KMS-11 (cell line): ENCODE data around the gene RPL23.

Experiments
- H2AFZ ChIP-seq: fragments of 200-600 bp; sonication (generic); 2 replicates; pipeline ENCODE4 v1.6.1; 2016; ENCODE audit warnings: antibody characterized with exemption, mixed run types, low read depth
- H3K27ac ChIP-seq: fragments of 200-600 bp; sonication (generic); 2 replicates; pipeline ENCODE4 v1.6.1; 2016; ENCODE audit warnings: mild to moderate bottlenecking, mixed run types
- H3K27me3 ChIP-seq: fragments of 200-600 bp; sonication (generic); 2 replicates; pipeline ENCODE4 v1.6.1; 2017; ENCODE audit warnings: mild to moderate bottlenecking, low read depth, mixed run types, moderate library complexity; ENCODE audit not compliant: insufficient read depth
- H3K36me3 ChIP-seq: fragments of 200-600 bp; sonication (generic); 2 replicates; pipeline ENCODE4 v1.6.1; 2017; ENCODE audit warnings: mild to moderate bottlenecking, mixed run types; ENCODE audit not compliant: insufficient read depth
- H3K4me1 ChIP-seq: fragments of 200-600 bp; sonication (generic); 2 replicates; pipeline ENCODE4 v1.6.1; 2016; ENCODE audit warnings: mild to moderate bottlenecking, low read depth, mixed run types; ENCODE audit not compliant: poor library complexity, severe bottlenecking
- H3K4me2 ChIP-seq: fragments of 200-600 bp; sonication (generic); 2 replicates; pipeline ENCODE4 v1.7.0; 2016; ENCODE audit warnings: mild to moderate bottlenecking, mixed run types
- H3K4me3 ChIP-seq: fragments of 200-600 bp; sonication (generic); IDR thresholded peaks from 2 replicates; pipeline ENCODE4 v1.6.1; 2017; ENCODE audit warnings: low read depth, low read length, mixed read lengths; ENCODE audit not compliant: insufficient read depth
- H3K79me2 ChIP-seq: fragments of 200-600 bp; sonication (generic); 2 replicates; pipeline ENCODE4 v1.6.1; 2016; ENCODE audit warnings: low read depth, mixed run types; ENCODE audit not compliant: insufficient read depth
- H3K9ac ChIP-seq: fragments of 200-600 bp; sonication (generic); 2 replicates; pipeline ENCODE4 v1.6.1; 2016; ENCODE audit warnings: mild to moderate bottlenecking, mixed run types
- H4K20me1 ChIP-seq: fragments of 200-600 bp; sonication (generic); 2 replicates; pipeline ENCODE4 v1.6.1; 2016; ENCODE audit warnings: mild to moderate bottlenecking, mixed run types; ENCODE audit not compliant: insufficient read depth
- TF ChIP-seq, protein P1 (sequence below): fragments of 200-600 bp; sonication (generic); conservative IDR thresholded peaks from 2 replicates; pipeline ENCODE4 v1.6.1; 2017; ENCODE audit warnings: low read depth, mild to moderate bottlenecking, antibody characterized with exemption, low read length, moderate library complexity, mixed read lengths

The RPL23 gene

DNA sequence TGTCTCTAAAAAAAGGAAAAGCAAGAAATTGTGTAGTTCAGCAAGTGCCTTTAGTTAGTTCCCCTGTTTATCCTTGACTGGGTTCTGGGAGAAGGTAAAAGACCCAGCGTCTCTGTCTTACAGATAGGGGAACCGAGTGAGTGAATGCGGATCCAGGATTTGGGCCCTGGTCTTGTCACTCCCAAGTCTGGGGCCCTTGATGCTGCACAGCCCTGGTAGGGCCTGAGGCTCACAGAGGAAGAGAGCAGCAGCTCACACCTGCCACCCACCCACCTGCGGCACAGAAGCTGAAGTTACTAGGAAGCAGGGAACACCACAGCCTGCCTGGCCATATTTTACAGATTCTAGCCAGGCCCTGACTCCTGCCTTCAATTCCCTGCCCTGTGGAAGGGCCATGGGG, 38.6 kb upstream of the RPL23 start:
- H3K27ac ChIP-seq = no peak overlapping the region
- no peaks in the 10 kb centered on the region for H4K20me1 ChIP-seq
- TF ChIP-seq, protein P1, sequence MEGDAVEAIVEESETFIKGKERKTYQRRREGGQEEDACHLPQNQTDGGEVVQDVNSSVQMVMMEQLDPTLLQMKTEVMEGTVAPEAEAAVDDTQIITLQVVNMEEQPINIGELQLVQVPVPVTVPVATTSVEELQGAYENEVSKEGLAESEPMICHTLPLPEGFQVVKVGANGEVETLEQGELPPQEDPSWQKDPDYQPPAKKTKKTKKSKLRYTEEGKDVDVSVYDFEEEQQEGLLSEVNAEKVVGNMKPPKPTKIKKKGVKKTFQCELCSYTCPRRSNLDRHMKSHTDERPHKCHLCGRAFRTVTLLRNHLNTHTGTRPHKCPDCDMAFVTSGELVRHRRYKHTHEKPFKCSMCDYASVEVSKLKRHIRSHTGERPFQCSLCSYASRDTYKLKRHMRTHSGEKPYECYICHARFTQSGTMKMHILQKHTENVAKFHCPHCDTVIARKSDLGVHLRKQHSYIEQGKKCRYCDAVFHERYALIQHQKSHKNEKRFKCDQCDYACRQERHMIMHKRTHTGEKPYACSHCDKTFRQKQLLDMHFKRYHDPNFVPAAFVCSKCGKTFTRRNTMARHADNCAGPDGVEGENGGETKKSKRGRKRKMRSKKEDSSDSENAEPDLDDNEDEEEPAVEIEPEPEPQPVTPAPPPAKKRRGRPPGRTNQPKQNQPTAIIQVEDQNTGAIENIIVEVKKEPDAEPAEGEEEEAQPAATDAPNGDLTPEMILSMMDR = no peak
- H2AFZ ChIP-seq = no peak overlapping the region
- H3K4me3 ChIP-seq = no peak overlapping the region
- H3K9ac ChIP-seq = no peak overlapping the region
- H3K4me1 ChIP-seq = peaks cover 8% of the 10 kb centered on the region
- no peak overlapping the region for H3K4me2 ChIP-seq
- H3K27me3 ChIP-seq = no peaks in the 10 kb centered on the region
- no peaks in the 10 kb centered on the region; the same call in 1 of the 2 replicates for H3K79me2 ChIP-seq
- H3K36me3 ChIP-seq = no peaks in the 10 kb centered on the region

DNA sequence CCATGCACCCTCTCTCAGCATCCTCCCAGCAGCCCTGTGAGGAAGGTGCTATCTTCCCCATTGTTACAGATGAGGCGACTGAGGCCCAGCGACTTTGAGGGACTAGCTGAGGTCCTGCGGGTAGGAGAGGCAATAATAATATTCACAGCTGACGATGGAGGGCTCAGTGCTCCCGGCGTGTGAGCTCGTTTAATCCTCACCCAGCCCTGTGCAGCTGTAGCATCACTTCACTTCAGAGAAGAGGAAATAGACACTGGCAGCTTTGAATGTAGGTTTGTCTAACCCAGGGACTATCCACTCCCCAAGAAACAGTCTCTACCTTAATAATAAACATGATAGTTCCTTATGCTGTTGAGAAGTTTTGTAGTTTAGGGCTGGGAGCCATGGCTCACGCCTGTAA, 37.9 kb upstream of the RPL23 start:
- Histone ChIP-seq H3K36me3 (no peaks in the 10 kb centered on the region), H3K9ac (no peak overlapping the region), H3K4me1 (peaks cover 1% of the 10 kb centered on the region), H4K20me1 (no peaks in the 10 kb centered on the region), H3K79me2 (no peaks in the 10 kb centered on the region; the same call in 1 of the 2 replicates), H2AFZ (no peak overlapping the region), H3K27ac (no peak overlapping the region), H3K4me3 (no peak overlapping the region), H3K27me3 (no peaks in the 10 kb centered on the region), H3K4me2 (no peak overlapping the region)
- TF ChIP-seq, protein P1 = no peak

DNA sequence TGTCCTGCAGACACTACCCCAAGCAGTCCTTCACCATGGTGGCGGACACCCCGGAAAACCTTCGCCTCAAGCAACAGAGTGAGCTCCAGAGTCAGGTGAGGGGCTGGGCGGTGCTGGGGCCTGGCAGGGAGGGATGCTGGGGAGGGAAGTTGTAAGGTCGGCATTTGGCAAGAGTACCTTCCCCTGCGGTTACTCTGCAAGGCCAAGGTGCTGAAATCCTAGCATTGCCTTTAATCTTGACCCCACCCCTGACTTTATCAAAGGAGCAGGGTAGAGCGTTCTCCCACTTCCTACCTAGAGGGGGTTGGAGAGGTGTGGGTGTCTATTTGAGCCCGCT, 36.9 kb upstream of the RPL23 start:
- no peak overlapping the region for H2AFZ ChIP-seq
- no peak overlapping the region for H3K9ac ChIP-seq
- no peaks in the 10 kb centered on the region for H3K27me3 ChIP-seq
- no peaks in the 10 kb centered on the region for H3K36me3 ChIP-seq
- H3K4me2 ChIP-seq = no peak overlapping the region
- no peak overlapping the region for H3K27ac ChIP-seq
- no peak overlapping the region for H3K4me3 ChIP-seq
- H3K79me2 ChIP-seq = no peaks in the 10 kb centered on the region; the same call in 1 of the 2 replicates
- no peaks in the 10 kb centered on the region for H3K4me1 ChIP-seq
- no peaks in the 10 kb centered on the region for H4K20me1 ChIP-seq
- TF ChIP-seq, protein P1 = no peak

DNA sequence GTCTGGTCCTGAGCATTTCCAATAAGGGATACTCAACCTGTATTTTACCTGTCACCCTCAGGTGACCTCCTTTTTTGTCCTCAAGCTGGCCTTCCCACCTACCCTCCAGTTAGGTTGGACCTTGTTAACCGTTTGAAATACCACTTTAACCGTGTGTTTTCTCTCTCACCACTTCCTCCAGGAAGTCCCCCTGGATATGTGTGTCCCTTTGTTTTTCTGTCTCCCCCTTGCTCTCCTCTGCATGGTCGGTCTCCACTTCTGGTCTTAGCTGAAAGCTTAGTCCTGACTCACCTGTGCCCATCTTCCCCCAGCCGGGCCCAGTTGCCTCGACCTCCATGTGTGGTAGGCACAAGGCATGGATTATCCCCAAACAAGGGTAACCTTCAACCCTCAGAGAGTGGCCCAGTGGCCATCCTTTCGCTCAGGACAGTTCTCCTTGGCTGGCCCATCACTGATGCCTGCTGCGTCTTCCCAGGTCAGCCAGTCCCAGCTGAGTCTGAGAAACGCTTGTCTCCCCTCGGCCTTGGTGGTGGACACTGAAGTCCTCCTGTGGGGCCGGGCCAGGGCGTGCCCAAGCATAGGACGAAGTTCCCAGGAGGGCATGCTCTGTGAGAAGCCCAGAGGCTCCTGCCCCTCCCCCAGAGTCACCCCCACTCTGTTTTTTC, 36.4 kb upstream of the RPL23 start:
- H3K27ac ChIP-seq = no peak overlapping the region
- no peaks in the 10 kb centered on the region for H4K20me1 ChIP-seq
- H3K4me3 ChIP-seq = no peak overlapping the region
- H3K9ac ChIP-seq = no peak overlapping the region
- H3K79me2 ChIP-seq = no peaks in the 10 kb centered on the region; the same call in 1 of the 2 replicates
- H3K27me3 ChIP-seq = no peaks in the 10 kb centered on the region
- TF ChIP-seq, protein P1 = no peak
- H3K4me2 ChIP-seq = no peak overlapping the region
- no peaks in the 10 kb centered on the region for H3K36me3 ChIP-seq
- no peaks in the 10 kb centered on the region for H3K4me1 ChIP-seq
- H2AFZ ChIP-seq = no peak overlapping the region
